GM18909 (cell line): ENCODE data around the gene ADAR.

Experiments used
- ATAC-seq: cut with Tn5 transposase; IDR thresholded peaks from one replicate; pipeline ENCODE4 v1.9.1; 2021; ENCODE audit warnings: mild to moderate bottlenecking; ENCODE audit not compliant: unreplicated experiment, poor library complexity

ADAR gene

GRCh38 chr1:154565876-154566275 is 42.1 kb downstream of the ADAR start:
- no peak for ATAC-seq

GRCh38 chr1:154559466-154560044 is 48.4 kb downstream of the ADAR start:
- peak; percentile 47 for ATAC-seq

GRCh38 chr1:154558720-154559465 is 49.1 kb downstream of the ADAR start:
- ATAC-seq = peak; percentile 89

GRCh38 chr1:154557939-154558719 is 49.9 kb downstream of the ADAR start, which contains the start of gene UBE2Q1:
TSS of gene UBE2Q1 (minus strand) at chr1:154558662. CDS start at chr1:154558553, 109 bp downstream.
- ATAC-seq = peak; percentile 22

- ATAC-seq = no peak
These were observed 50.6 kb downstream of the ADAR start for GRCh38 chr1:154557248-154557938.

- ATAC-seq = no peak
These were observed 51.6 kb downstream of the ADAR start for GRCh38 chr1:154556422-154556821.

GRCh38 chr1:154553056-154554030 is 54.6 kb downstream of the ADAR start:
- ATAC-seq = no peak

GRCh38 chr1:154552036-154552435 is 56.0 kb downstream of the ADAR start:
- ATAC-seq = no peak

GRCh38 chr1:154551474-154551873 is 56.5 kb downstream of the ADAR start:
- ATAC-seq = no peak

- no peak for ATAC-seq
These were observed 57.3 kb downstream of the ADAR start for GRCh38 chr1:154550657-154551056.

GRCh38 chr1:154550070-154550469 is 57.9 kb downstream of the ADAR start:
- ATAC-seq = no peak

GRCh38 chr1:154549202-154549770 is 58.7 kb downstream of the ADAR start:
- ATAC-seq = no peak

- no peak for ATAC-seq
These were observed 60.0 kb downstream of the ADAR start for GRCh38 chr1:154548028-154548427.

- ATAC-seq = no peak
These were observed 60.8 kb downstream of the ADAR start for GRCh38 chr1:154547105-154547732.

GRCh38 chr1:154546264-154547063 is 61.5 kb downstream of the ADAR start:
- ATAC-seq = no peak

- ATAC-seq = no peak
These were observed 66.8 kb downstream of the ADAR start for GRCh38 chr1:154541231-154541630.

- ATAC-seq = no peak
These were observed 68.2 kb downstream of the ADAR start for GRCh38 chr1:154539486-154540483.
